AG08395 (cell line): ENCODE data around the gene ARGFX.
"Not testable (repeated sequence)": the region's sequence is repeated elsewhere in the genome, so short reads cannot be mapped to it uniquely, and the experiment has no call there.

Experiments
- DNase-seq: peaks from one replicate; pipeline ENCODE4 v3.0.0; 2012; ENCODE audit warnings: mixed read lengths, low spot score

ARGFX gene

DNA sequence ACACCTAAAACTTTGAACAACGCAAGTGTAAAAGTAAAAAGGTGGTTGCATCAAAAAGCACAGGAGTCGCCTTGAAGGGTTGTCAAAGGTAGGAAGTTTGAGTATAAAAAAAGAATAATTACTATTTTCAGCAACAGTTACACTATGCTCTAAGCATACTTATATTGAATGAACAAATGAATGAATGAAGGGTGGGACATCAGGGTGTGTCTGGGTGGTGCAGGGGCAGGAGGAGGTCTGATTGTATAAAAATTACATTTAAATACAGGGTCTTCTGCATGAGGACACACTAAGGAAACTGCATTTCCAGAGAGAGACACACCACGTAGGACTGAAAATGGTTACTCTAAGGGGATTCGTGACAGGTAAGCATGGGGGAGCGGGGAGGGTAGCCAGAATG lies at the start of gene ARGFX:
TSS of gene ARGFX (plus strand) at position 301 of the 400 bp plus-strand sequence. CDS start 2,765 bp downstream, outside the sequence.
- DNase-seq = no peak

DNA sequence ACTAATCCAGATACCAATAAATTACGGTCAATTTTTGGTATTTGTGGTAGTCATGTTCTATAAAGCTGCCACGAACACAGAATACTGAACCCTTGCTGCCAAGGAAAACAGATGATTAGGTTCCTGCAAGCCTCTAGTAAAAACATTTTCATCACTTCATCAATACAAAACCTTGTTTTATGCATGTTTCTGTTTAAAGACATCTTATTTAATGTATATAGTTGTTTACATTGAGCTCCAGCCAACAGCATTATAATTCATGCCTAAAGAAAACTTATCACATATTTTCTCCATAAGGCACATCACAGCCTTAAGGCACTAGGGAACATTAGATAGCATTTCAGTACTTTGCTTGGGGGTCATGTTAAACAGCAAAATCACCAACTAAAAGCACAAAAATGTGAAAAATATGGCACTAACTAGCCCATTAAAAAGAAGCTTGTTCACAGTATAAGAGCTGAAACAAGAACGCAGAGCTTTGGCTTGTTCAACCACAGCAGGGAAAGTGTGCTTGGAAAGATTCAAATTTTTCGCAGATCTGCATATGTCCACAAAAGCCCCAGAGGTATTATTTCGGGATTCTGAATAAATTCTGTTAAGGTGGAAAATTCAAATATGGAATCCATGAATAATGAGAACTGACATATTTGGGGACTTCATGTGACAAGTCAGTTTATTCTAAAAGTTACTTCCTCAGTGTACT lies 49.6 kb upstream of the ARGFX start:
- no peak for DNase-seq

DNA sequence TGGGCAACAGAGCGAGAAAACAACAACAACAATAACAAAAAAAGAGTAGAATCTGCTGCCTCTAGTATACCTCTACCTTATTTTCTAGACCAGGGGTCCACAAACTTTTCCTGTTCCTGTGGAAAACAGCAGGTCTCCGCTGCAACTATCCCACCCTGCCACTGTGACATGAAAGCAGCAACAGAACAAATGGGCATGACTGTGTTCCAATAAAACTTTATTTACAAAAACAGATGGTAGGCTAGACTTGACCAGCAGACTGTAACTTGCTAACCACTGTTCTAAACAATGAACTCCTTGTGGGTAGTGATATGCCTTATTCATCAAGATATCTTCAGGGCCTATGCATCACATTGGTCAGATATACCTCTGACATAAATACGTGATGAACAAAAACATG lies 47.2 kb upstream of the ARGFX start:
- no peak for DNase-seq

DNA sequence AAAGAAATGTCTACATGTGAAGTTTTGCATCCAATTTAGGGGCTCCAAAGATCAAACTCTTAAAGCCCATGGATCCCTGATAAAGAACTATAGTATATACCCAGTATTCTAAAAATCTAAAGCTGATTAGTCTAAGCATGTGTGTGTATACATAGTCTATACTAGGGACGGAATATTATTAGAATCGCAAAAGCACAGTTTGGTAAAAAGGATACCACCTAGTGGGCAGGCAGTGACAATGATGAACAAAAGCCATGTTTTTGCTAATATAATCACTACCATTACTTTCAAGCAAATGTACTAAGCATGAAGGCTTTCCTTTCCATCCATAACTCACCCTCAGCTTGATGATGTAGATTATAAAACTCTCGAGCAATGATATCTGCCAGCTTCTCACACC lies 38.4 kb upstream of the ARGFX start:
- DNase-seq = peak; percentile 35

DNA sequence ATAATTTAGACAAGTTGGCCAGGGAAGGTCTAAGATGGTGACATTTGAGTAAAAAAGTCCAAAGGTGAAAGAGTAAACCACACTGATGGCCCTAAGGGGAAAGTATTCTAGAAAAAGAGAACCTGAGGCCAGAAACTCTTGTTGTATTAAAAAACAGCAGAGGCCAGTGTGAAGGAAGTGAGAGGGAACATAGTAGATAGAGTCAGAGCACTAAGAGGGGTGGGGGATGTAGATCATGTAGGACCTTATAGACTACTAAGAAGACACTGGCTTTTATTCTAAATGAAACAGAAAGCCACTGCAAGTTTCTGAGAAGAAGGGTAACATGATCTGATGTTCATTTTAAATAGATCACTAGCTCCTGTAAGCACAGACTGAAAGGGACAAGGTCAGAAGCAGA lies 36.5 kb upstream of the ARGFX start:
- no peak for DNase-seq

DNA sequence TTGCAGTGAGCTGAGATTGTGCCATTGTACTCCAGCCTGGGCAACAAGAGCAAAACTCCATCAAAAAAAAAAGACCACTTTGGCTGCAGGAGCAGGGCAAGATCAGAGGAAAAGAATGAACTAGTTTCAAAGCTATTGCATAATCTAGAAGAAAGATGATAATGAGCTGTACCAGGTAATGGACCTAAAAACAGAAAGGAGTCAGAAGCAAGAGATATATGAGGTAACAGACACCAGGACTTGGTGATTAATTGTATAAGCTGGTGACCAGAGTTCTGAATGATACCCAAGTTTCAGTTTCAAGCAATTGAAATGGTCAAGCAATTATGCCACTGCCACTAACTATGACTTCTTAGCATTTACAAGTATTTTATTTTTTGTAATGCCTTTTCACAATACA lies 24.8 kb upstream of the ARGFX start:
- no peak for DNase-seq

DNA sequence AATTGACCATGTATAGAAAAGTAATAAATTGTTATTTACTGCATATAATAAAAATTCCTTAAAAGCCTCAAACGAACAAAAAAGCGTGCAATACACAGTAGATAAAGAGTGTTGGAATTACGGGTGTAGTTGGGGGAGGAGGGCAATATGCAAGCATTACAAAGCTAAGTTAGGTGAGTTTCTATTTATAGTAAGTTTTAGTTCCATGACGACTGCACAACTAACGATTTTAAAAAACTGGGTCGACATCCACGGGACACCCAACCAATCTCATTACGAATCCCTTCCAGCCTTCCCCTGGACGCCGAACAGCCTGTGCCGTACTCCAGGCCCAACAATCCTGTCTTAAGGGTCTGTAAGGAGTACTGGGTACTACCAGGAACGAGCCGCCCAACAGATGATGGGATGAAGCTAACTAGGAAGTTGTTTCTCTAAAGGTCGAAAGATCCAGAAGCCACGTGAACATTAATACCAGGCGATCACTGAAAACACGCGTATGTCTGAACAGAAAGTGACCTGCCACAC lies 22.6 kb upstream of the ARGFX start:
- peak; percentile 16 for DNase-seq

DNA sequence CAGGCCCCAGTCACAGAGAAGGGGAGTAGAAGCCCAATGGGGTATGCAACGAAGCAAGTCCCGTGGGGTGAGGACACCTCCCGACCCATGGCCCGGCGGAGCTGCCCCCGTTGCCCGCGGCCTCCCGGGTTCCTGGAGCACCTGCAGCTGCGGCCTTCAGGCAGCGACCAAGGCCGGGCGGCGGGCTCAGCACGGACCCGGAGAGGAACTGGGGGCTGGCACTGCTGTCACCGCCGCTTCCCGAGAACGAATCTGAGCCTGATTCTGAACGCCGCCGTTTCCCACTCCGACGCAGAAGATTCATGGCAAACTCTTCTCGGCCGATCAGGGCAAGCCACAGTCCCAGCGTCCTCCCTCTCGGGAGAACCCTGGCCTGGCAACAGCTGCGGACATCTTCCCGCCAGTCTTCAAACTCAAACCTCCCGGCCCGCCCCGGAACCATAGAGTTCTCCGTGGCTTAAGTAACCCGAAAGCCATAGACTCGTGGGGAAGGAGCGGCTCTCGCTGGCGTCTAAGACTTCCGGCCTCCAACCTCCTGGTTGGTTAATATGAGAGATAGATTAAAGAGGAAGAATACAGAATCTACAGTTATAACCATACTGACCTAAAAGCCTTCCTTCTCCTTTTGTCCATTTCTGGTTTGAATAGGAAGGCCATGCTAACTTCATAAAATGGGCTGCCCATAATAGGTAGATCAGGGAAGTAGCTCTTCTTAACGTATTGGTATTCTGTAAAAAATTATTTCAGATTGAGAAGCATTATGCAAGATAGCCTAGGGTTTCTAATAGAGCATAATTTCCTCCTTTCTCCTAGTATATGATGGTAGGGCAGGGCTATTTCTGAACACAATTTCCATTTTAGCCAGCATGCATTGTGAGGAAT lies 21.9 kb upstream of the ARGFX start, which contains the start of gene POLQ:
TSS of gene POLQ (minus strand) at position 415 of the 882 bp plus-strand sequence. CDS start at position 304, 111 bp downstream.
- peak; percentile 95 for DNase-seq

DNA sequence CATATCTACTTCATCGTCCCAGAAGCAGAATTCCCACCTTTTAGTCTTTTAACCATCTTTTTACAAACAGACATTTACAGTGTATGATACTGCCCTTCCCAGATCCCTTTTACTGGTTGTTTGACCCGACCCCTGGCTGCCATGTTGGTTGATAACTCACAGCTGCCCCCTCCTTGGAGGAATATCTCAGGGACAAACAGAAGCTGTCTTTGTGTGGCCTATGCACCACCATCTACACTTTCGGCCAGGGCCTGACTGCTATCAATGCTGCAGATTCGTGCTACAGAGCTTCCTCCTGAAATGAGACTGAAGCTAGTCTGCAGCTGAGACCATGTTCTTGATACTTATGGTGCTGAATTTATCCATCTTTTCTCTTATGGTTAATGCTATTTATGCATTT lies 15.4 kb upstream of the ARGFX start:
- no peak for DNase-seq

DNA sequence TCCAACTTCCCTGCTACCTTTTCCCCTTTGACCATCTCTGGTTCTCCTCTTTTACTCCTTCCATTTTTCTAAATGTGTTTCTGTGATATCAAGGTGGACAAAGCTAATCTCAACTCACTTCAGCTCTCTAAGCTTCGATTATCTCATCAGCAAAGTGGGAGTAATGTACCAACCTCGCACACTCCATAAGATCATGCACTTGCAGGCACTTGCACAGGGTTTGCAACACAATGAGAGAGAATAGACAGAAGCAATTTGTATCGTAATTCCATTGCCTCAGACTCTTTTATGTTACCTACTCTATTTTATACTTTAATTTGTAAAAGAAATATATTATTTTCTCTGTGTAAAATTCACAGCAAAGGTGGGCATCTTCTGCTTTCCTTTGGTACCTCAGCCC lies 15.0 kb upstream of the ARGFX start:
- DNase-seq = no peak

DNA sequence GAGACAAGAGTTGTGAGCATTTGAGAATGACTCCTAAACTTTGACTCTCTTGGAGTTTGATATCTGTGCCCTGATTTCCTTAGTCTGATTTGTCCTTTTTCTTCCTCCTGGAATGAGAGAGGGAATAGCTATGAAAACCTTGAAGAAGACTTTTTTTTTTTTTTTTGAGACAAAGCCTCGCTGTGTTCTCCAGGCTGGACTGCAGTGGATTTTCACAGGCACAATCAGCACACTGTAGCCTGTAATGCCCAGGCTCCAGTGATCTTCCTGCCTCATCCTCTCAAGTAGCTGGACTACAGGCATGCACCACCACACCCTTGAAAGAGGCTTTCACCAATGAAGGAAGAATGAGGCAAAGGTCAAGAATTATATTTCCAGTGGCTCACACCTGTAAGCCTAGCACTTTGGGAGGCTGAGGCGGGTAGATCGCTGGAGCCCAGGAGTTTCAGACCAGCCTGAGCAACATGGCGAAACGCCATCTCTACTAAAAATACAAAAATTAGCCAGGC lies 10.3 kb upstream of the ARGFX start:
- DNase-seq = no peak

DNA sequence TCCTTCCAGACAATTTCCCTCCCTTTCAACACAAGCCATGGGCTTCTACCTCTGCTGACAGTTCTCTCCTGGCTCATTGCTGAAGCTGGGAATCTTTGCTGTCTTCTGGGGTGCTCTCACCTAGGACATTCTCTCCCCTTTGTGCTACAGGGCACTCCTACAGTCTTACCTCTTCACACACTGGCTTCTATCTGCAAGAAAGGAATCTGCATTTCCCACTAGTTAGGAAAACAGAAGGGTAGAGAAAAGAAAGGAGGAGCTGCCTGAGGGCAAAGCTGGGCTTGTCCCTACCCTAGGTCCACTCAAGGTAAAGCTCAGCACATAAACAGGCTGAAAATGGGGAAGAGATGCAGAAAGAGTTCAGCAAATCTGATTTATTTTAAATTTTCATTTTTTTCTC lies 5.6 kb upstream of the ARGFX start:
- DNase-seq = no peak

DNA sequence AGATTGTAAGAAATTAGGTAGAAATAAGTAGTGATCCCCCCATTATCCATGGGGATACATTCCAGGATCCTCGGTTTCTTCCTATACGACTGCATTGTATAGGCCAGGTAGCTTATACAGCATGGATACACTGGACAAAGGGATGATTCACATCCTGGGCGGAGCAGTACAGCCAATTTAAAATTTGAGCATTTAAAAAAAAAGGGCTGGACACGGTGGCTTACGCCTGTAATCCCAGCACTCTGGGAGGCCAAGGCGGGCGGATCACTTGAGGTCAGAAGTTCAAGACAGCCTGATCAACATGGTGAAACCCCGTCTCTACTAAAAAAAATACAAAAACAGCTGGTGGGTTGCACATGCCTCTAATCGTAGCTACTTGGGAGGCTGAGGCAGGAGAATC lies 976 bp upstream of the ARGFX start:
- DNase-seq = no peak

DNA sequence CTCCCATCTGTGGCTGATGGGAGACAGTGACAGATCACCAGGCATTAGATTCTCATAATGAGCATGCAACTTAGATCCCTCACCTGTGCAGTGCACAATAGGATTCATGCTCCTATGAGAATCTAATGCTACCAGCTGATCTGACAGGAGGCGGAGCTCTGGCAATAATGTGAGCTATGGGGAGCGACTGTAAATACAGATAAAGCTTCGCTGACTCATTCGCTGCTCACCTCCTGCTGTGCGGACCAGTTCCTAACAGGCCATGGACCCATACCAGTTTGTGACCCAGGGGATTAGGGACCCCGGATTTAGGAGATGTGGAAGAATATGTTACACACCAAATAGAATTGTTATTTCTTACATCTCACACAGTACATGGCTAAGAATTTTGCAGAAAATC lies 6.7 kb downstream of the ARGFX start:
- no peak for DNase-seq

DNA sequence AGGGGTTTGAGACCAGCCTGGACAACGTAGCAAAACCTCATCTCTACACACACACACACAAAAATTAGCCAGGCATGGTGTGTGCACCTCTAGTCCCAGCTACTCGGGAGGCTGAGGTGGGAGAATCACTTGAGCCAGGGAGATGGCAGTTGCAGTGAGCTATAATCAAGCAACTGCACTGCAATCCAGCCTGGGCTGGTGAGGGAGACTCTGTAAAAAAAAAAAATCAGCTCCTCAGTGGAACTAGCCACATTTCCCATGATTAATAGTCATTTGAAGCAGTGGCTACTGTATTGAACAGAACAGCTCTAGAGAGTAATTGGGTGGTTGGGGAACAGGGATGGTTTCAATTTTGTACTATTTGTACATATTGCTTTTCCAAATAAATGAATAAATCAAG lies 13.9 kb downstream of the ARGFX start:
- no peak for DNase-seq

DNA sequence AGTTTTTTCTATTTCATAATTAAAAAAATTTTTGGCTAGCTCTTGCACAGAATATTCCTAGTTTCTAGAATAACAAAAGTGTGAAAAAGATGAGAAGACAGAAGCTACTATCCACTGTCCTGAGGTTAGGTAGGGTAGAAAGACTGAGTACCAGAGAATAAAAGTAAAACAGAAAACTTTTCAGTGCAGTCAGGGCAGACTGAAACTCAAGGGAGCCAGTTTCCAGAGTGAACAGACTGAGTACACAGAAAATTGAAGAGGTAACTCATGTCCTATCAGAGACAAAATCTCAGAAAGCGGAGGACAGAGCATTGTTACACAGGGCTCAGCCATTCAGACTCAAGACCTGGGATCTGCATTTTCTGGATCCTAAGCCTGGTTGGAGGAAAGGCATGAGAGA lies 16.7 kb downstream of the ARGFX start:
- no peak for DNase-seq

DNA sequence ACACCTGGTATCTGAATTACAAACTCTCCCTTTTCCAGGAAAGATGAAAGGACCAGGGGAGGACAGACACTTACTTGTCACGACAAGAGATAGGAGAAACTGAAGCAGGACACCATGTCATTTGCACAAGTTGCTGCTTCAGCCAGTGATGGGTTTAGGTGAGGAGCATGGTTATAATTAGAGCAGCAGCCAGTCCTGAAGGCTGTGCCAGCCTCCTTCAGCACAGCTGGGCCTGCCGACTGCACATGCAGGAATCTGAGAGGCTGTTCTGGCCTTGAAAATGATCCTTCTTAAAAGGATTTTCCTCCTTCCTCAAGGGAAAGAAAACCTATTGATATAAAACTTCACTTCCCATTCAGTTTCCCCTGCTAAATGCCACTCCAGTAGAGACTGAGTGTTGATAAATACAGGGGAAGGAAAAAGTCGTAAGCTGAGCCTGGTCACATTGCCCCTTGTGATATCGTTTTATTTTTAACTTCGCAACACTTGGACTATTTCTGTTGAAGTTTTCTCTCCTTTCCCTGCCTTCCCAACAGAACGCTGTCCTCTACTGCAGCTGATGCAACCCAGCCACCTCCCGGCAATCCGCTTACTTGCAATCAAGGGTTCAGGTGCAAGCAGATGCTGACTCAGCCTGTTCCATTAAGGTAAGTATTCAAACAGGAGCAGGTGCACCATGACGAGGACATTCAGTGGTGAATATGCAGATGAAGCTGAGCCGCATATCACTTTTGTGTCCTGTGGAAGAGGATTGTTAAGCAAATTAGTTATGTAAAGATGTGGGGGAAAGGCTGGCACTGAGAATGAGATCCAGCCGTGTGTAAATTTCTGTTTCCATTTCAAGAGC lies 25.3 kb downstream of the ARGFX start, which contains the start of gene FBXO40:
TSS of gene FBXO40 (plus strand) at position 524 of the 847 bp plus-strand sequence. CDS start 27,197 bp downstream, outside the sequence.
- DNase-seq = no peak

DNA sequence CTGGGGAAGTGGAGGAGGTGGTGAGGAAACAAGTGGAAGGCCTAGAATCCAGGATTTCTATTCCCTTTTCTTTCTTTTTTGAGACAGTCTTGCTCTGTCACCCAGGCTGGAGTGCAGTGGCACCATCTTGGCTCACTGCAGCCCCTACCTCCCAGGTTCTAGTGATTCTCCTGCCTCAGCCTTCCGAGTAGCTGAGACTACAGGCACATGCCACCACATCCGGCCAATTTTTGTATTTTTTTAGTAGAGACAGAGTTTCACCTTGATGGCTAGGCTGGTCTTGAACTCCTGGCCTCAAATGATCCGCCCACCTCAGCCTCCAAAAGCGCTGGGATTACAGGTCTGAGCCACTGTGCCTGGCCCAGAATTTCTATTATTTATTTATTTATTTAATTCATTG lies 26.1 kb downstream of the ARGFX start:
- not testable (repeated sequence) for DNase-seq

DNA sequence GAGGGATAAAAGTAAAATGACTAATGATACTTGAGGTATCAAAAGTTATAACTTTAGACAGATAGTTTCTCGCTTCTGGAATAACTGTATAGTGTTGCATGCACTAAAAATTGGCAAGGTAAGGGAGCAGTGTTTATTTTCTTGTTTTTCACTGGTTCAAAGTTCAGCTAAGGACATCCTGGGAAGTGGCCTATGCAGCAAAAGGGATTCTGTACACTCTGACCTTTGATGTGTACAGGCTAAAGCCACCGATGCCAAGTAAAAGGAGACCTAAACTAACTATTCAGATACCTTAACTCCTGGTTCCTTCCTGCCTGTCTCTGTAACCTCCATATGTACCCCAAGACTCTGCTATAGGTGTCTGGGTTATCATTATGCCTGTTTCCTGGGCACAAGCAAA lies 27.1 kb downstream of the ARGFX start:
- no peak for DNase-seq

DNA sequence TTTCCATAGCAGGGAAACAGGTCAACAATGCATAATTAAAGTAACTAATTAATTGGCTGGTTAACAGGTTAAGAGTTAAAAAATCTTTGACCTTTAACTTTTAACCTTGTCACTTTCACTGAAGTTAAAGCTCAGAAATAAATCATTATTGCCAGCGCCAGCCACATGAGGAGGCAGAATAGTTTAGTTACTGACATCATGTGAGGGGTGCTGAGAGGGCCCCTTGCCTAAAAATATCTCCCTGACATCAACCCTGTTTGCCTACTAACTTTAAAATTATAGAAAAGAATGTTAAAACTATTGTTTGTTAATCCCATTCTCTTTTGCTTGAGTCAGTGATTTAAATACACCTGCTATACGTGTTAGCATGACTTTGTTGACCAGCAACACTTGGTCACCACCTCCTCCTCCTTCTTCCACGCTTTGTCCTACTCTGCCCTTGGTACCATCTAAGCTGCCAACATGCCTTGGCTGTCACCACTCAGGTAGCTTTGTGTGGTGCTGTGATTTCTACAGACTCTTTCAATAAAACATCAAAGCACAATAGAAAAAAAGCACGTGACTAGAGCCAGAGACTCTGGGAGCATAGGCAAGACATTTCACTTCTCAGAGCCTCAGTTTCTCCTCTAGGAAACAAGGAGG lies 28.1 kb downstream of the ARGFX start:
- no peak for DNase-seq

DNA sequence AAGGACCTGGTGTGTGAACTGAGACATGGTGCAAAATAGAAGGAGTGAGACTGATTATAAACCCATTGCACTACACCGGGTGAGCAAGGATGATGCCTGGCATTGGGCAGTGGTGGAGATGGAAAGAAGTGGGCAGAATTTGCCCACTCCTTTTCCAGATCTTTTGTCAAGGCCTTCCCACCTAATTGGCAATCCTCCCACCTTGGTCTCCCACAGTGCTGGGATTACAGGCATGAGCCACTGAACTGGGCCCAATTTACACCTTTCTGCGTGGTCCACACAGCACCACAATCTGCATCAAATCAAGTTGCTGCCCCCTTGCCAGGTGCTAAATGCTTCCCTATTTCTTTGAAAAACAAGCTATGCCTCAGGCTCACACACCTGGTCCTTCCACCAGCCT lies 30.8 kb downstream of the ARGFX start:
- no peak for DNase-seq
